ENCODE data around the gene TMEM39B.
"Not testable (repeated sequence)": the region's sequence is repeated elsewhere in the genome, so short reads cannot be mapped to it uniquely, and the experiment has no call there.

Gene TMEM39B

DNA sequence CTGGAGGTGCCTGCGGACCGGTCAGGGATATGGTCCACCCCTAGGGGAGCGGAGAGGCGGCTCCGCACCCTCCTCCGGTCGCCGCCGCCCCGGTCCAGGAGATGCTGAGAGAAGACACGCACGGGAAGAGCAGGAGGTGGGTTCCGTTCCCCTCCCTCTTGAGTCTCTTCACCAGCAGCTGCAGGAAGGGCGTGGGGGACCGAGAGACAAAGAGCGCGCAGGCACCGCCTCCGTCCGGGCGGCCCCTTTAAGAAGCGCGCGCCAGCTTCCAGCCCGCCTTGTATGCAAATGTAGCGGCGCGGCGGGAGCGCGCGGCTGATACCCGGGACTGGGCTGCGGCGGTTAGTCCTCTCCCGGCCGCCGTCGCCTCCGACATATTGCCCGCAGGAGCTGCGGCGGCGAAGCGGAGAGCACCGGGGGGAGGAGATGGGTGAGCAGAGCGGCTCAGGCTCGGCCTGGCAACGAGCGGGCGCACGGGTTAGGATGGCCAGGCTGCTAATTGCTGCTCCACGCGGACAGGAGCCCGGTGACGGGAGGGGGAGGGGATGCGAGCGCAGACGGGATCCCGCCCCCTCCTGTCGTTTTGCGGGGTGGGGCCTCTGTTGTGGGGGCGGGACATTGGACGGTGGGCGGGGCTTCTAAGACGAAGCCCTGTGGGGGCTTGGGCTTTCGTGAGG is at the start of gene TMEM39B:
Gene TMEM39B (plus strand): TSS at position 318 of the 677 bp plus-strand sequence. CDS start 109 bp downstream, at position 427.
- peak in 2 of 3 experiments; percentile 84 to 88 for DNase-seq (ENCODE audit: low read depth in 2 of 3, low spot score in 2 of 3)

GRCh38 chr1:32023351-32023750 is 49.4 kb upstream of the TMEM39B start:
- no peak for DNase-seq (ENCODE audit: low read depth in 2 of 3, low spot score in 2 of 3)

- no peak for DNase-seq (ENCODE audit: low read depth in 2 of 3, low spot score in 2 of 3)
These were observed 47.2 kb upstream of the TMEM39B start for GRCh38 chr1:32025515-32025914.

DNA sequence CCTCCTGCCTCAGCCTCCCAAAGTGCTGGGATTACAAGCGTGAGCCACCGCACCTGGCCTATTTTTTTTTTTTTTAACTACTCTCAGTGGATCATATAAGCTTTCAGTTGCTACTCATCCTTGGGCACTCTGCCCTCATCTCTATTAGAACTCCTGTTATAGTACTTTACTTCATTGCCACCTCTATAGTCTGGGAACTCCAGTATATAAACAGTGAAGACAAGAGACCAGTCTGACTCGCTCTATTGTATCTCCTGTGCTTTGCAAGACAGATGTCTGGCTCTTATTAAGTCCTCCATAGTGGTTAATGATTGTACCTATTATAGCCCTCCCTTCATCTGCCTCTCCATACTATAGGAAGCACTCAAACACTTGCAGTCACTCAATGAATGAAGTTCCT is 44.0 kb upstream of the TMEM39B start:
- no peak for DNase-seq (ENCODE audit: low read depth in 2 of 3, low spot score in 2 of 3)

GRCh38 chr1:32031578-32032274 is 41.0 kb upstream of the TMEM39B start:
- no peak for DNase-seq (ENCODE audit: low read depth in 2 of 3, low spot score in 2 of 3)

GRCh38 chr1:32032275-32032615 is 40.5 kb upstream of the TMEM39B start:
- no peak for DNase-seq (ENCODE audit: low read depth in 2 of 3, low spot score in 2 of 3)

DNA sequence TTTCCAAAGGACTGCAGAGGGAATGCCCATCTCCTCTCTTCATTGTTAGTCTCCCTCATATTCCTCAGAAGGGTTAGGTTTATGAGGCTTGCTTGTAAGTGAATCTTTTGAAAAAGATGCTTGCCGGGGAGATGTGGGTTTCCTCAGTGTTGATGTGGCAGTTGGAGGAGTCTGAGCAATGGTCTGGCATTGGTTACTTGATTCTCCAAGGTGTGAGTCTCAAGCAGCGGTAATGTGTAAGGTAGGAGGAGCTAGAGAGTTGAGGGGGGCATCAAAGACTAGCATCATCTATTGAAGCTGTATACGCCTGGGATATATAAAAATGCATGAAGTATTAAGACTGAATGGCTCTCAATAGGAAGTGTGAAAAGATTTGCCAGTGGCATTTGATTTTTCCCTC is 37.6 kb upstream of the TMEM39B start:
- no peak for DNase-seq (ENCODE audit: low read depth in 2 of 3, low spot score in 2 of 3)

DNA sequence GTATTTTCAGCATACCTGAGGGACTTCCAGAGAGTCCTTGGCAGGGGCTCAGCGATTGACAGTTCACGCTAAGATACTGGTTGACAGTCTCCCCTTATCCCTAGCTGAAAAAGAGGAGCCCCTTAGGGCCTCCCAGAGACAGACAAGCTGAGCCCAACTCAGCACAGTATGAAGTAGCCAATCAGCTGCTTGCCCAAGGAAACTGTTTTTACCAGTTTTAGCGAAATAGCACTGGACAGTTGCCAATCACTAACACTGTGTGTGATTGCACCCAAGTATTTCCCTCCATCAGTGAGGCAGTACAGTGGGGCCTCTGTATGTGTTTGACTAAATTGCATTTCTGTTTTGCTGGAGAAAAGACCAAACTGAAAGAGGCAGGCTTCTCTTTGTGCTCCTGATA is 32.0 kb upstream of the TMEM39B start:
- no peak for DNase-seq (ENCODE audit: low read depth in 2 of 3, low spot score in 2 of 3)

DNA sequence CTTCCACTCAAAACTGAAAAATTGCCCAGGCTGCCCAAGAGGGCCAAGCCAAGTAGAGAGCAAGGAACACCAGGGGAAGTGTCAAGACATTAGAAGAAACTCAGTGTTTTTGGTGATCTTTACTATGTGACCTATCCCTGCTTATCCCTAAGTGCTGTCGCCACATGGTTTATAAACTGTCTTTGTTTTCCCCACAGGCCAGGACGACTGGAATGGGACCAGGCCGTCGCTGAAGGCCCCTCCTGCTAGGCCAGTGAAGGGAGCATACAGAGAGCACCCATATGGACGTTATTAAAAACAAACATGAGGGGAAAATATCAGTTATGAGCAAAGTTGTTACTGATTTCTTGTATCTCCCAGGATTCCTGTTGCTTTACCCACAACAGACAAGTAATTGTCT is 30.4 kb upstream of the TMEM39B start:
- no peak for DNase-seq (ENCODE audit: low read depth in 2 of 3, low spot score in 2 of 3)

GRCh38 chr1:32044234-32044633 is 28.5 kb upstream of the TMEM39B start:
- DNase-seq (ENCODE audit: low read depth in 2 of 3, low spot score in 2 of 3), result no peak

DNA sequence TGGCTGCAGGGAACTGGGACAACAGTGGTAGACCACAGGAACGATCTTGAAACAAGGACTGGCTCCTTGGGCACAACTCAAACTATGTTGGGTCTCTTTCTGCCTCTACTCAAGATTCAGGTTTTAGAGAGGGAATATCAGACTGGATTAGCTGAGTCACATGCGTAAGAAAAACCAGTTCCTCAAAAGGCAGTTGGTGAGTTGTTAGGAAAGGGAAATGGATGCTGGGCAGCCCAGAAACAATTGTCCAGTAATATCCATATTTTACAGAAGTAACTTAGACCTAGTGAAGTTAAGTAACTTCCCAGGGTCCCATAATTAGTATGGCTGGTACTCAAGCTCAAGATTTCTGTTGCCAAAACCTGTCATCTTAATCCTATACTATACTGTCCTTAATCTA is 27.0 kb upstream of the TMEM39B start:
- DNase-seq (ENCODE audit: low read depth in 2 of 3, low spot score in 2 of 3), result no peak

DNA sequence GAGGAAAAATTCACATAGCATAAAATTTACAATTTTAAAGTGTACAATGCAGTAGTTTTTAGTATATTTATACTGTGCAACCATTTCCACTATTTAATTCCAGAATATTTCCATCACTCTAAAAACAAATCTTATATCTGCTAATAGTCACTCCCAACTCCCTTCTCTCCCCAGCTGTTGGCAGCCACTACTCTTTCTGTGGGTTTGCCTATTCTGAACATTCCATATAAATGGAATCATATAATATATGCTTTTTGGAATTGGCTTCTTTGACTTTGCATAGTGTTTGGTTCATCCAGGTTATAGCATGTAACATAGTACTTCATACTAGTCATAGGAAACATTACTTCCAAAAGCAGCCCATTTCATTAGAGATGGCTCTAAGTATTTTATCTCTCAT is 25.0 kb upstream of the TMEM39B start:
- DNase-seq (ENCODE audit: low read depth in 2 of 3, low spot score in 2 of 3), result no peak

- DNase-seq (ENCODE audit: low read depth in 2 of 3, low spot score in 2 of 3), result no peak
These were observed 24.3 kb upstream of the TMEM39B start for GRCh38 chr1:32048440-32048839.

- no peak for DNase-seq (ENCODE audit: low read depth in 2 of 3, low spot score in 2 of 3)
These were observed 21.0 kb upstream of the TMEM39B start for GRCh38 chr1:32051706-32052105.

GRCh38 chr1:32052887-32053286 is 19.9 kb upstream of the TMEM39B start:
- no peak for DNase-seq (ENCODE audit: low read depth in 2 of 3, low spot score in 2 of 3)

GRCh38 chr1:32055416-32055815 is 17.3 kb upstream of the TMEM39B start:
- DNase-seq (ENCODE audit: low read depth in 2 of 3, low spot score in 2 of 3), result no peak

DNA sequence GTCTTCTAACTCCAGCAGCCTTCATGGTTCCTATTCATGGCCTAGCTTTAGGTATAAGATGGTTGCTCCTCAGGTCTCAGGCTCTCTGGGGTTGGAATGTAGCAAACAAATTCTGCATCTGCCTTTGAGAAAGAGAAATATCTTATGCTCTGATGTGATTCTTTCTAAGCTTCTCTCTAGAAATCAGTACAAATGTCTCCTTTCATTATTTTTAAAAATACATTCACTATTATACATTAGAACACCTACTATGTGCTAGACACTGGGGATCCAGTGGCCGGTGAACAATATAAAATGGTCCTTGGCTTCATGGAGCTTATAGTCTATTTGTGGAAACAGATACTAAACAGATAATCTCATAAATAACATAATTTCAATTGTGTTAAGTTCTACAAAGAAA is 16.1 kb upstream of the TMEM39B start:
- DNase-seq (ENCODE audit: low read depth in 2 of 3, low spot score in 2 of 3), result no peak

- DNase-seq (ENCODE audit: low read depth in 2 of 3, low spot score in 2 of 3), result no peak
These were observed 11.8 kb upstream of the TMEM39B start for GRCh38 chr1:32060914-32061313.

DNA sequence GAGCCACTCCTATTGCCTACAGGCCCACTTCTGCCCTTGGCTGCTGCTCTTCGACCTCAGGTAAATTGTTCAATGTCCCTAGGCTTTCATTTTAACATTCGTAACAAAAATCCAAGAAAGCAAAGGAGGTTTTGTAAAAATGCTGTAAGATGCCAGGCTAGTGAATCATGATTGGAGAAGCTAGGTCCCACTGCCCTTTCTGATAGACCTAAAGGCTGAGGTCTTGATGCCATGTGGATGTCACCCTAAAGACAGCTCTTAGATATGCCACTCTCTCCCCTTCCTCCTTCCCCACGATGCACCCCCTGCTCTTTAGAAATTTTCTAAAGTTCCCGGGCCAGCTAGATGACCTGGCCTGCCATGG is 9.9 kb upstream of the TMEM39B start:
- no peak for DNase-seq (ENCODE audit: low read depth in 2 of 3, low spot score in 2 of 3)

- no peak for DNase-seq (ENCODE audit: low read depth in 2 of 3, low spot score in 2 of 3)
These were observed 9.5 kb upstream of the TMEM39B start for GRCh38 chr1:32063261-32063681.

- DNase-seq (ENCODE audit: low read depth in 2 of 3, low spot score in 2 of 3), result not testable (repeated sequence)
These were observed 6.9 kb upstream of the TMEM39B start for GRCh38 chr1:32065613-32066488.

GRCh38 chr1:32066489-32066873 is 6.3 kb upstream of the TMEM39B start:
- DNase-seq (ENCODE audit: low read depth in 2 of 3, low spot score in 2 of 3), result no peak
